ENCODE results near the gene FAIM2. TPM values are rescaled to one million over a fixed set of nuclear protein-coding genes. Genes with fewer than 3 reads are reported as not detected.

Gene FAIM2
- total RNA-seq, 1 experiment from 2014 or later: 0.49 TPM

- peaks cover 7% of the 10 kb centered on the region for H3K27me3 ChIP-seq (ENCODE audit: control insufficient read depth, insufficient read depth, low read length)
- in situ Hi-C loops (cut with HindIII; ENCODE audit: low pct_unique_long_range_greater_than_20kb, low sequenced_read_pairs) (no loop called here), intact Hi-C loops (cut with micrococcal nuclease; ENCODE audit: unreplicated experiment) (no loop called here)
- ATAC-seq (no peak), DNase-seq (ENCODE audit: low read depth, low spot score) (no peak)
- TF ChIP-seq CTCF (IDR thresholded peaks at IDR 0.05) (no peak), SIN3A (IDR thresholded peaks at IDR 0.05; ENCODE audit: borderline replicate concordance, insufficient read depth, low read depth, low read length) (no peak), TCF7L2 (IDR thresholded peaks at IDR 0.05; ENCODE audit: low read depth, low read length) (no peak), POLR2AphosphoS5 (IDR thresholded peaks at IDR 0.05; ENCODE audit: low read depth, low read length) (no peak)
- TF ChIP-seq, protein P1, sequence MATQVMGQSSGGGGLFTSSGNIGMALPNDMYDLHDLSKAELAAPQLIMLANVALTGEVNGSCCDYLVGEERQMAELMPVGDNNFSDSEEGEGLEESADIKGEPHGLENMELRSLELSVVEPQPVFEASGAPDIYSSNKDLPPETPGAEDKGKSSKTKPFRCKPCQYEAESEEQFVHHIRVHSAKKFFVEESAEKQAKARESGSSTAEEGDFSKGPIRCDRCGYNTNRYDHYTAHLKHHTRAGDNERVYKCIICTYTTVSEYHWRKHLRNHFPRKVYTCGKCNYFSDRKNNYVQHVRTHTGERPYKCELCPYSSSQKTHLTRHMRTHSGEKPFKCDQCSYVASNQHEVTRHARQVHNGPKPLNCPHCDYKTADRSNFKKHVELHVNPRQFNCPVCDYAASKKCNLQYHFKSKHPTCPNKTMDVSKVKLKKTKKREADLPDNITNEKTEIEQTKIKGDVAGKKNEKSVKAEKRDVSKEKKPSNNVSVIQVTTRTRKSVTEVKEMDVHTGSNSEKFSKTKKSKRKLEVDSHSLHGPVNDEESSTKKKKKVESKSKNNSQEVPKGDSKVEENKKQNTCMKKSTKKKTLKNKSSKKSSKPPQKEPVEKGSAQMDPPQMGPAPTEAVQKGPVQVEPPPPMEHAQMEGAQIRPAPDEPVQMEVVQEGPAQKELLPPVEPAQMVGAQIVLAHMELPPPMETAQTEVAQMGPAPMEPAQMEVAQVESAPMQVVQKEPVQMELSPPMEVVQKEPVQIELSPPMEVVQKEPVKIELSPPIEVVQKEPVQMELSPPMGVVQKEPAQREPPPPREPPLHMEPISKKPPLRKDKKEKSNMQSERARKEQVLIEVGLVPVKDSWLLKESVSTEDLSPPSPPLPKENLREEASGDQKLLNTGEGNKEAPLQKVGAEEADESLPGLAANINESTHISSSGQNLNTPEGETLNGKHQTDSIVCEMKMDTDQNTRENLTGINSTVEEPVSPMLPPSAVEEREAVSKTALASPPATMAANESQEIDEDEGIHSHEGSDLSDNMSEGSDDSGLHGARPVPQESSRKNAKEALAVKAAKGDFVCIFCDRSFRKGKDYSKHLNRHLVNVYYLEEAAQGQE (IDR thresholded peaks at IDR 0.05; ENCODE audit: insufficient read depth in 1 of 2, low read depth in 2 of 2, low read length in 1 of 2): no peak
- H3K9me3 ChIP-seq (ENCODE audit: control insufficient read depth, insufficient read depth, low read depth, low read length): no peaks in the 10 kb centered on the region
- peaks cover 16% of the 10 kb centered on the region for H3K4me1 ChIP-seq (ENCODE audit: control insufficient read depth, insufficient read depth, low read length)
- H3K4me3 ChIP-seq (ENCODE audit: low read depth in 2 of 2, low read length in 2 of 2): no peak overlapping the region
- ChIA-PET CTCF (interaction anchor here (0.6 kb wide), 1 partner anchor 117 kb away, joined by 3 read pairs; no protein-coding TSS in a partner anchor), POLR2A (no interaction called here)
- H3K36me3 ChIP-seq (ENCODE audit: control insufficient read depth, insufficient read depth, low read length): no peaks in the 10 kb centered on the region
- BruUV-seq (replicated peaks): no TSS peak
- peak overlapping the region; percentile 86 for H3K27ac ChIP-seq (ENCODE audit: low read length)
Measured at GRCh38 chr12:49843876-49844437, 59.7 kb downstream of the FAIM2 start.

- Histone ChIP-seq H3K27me3 (ENCODE audit: control insufficient read depth, insufficient read depth, low read length) (peaks cover 2% of the 10 kb centered on the region), H3K4me1 (ENCODE audit: control insufficient read depth, insufficient read depth, low read length) (peaks cover 16% of the 10 kb centered on the region), H3K4me3 (ENCODE audit: low read depth in 2 of 2, low read length in 2 of 2) (peak overlapping the region; percentile 65 to 98), H3K36me3 (ENCODE audit: control insufficient read depth, insufficient read depth, low read length) (no peaks in the 10 kb centered on the region), H3K27ac (ENCODE audit: low read length) (peak overlapping the region; percentile 86), H3K9me3 (ENCODE audit: control insufficient read depth, insufficient read depth, low read depth, low read length) (no peaks in the 10 kb centered on the region)
- DNase-seq (ENCODE audit: low read depth, low spot score) (no peak), ATAC-seq (no peak)
- intact Hi-C loops (cut with micrococcal nuclease; ENCODE audit: unreplicated experiment) (no loop called here), in situ Hi-C loops (cut with HindIII; ENCODE audit: low pct_unique_long_range_greater_than_20kb, low sequenced_read_pairs) (no loop called here)
- ChIA-PET CTCF (no interaction called here), POLR2A (interaction anchor here (0.6 to 0.7 kb wide), 2 partner anchors 24 to 150 kb away, joined by 3 to 6 read pairs; no protein-coding TSS in a partner anchor)
- TSS peak; percentile 74 for BruUV-seq (replicated peaks)
- no peak for TF ChIP-seq CTCF (IDR thresholded peaks at IDR 0.05)
- no peak for TF ChIP-seq POLR2AphosphoS5 (IDR thresholded peaks at IDR 0.05; ENCODE audit: low read depth, low read length)
- no peak for TF ChIP-seq TCF7L2 (IDR thresholded peaks at IDR 0.05; ENCODE audit: low read depth, low read length)
- TF ChIP-seq, protein P1 (IDR thresholded peaks at IDR 0.05; ENCODE audit: insufficient read depth in 1 of 2, low read depth in 2 of 2, low read length in 1 of 2): no peak
- TF ChIP-seq SIN3A (IDR thresholded peaks at IDR 0.05; ENCODE audit: borderline replicate concordance, insufficient read depth, low read depth, low read length): no peak
Measured at GRCh38 chr12:49843411-49843810, 60.3 kb downstream of the FAIM2 start.

Data from Panc1 (cell line).